Measurements from ENCODE around the gene DHRS3. TPM values are rescaled to one million over a fixed set of nuclear protein-coding genes. Genes with fewer than 3 reads are reported as not detected.
"Not testable (repeated sequence)": the region's sequence is repeated elsewhere in the genome, so short reads cannot be mapped to it uniquely, and the experiment has no call there.

Gene DHRS3
- total RNA-seq, 4 donors from 2014 or later, result 92.4 to 130 (median 107) TPM

DNA sequence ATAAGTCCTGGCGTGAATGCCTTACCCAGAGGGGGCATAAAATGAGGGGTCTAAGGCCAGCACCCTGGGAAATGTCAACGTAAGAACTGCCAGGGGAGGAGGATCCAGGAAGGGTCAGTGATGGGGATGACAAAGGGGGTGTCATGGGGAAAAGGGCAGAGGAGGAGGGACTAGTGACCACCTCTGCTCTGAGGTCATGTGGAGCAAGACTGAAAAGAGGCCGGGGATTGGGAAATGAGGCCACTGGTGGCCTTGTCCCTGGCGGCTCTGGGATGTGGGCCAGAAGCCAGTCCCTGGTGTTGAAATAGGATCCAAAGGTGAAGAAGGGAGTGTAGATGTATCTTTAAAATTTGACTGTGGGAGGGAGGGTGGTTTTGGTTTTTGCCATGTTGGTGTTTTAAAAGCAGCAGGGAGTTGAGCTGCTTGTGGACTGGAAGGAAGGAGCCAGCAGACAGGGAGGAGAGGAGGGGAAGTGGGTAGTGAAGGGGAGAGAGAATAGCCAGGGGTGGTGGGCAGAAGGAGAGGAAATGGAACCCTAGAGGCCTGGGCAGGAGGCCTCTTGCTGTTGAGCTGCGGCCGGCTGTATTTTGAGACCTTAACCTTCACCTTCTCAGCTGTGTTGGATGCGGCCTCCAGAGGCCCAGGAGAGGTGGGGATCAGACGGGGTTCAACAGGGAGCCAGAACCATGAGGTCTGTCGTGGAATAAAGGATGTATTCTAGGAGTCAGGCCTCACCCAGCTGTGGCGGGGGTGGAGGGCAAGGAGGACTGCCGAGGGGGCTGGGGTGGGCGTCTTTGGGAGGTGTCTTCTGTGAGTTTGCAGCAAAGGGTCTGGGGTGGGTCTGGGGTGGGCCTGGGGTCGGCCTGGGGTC is 92.5 kb downstream of the DHRS3 start:
- WGBS, 2 donors, result 82 to 88% methylated on average over 13 of the region's 13 CpGs
- TF ChIP-seq CTCF (IDR thresholded peaks at IDR 0.05), result peak in 1 of 3 donors; percentile 27
- TF ChIP-seq POLR2A (IDR thresholded peaks at IDR 0.05), result no peak
- no peak overlapping the region for H3K4me3 ChIP-seq (ENCODE audit: low read depth, poor library complexity, severe bottlenecking)
- DNase-seq (ENCODE audit: low spot score in 2 of 2), result peak in 1 of 2 donors; percentile 93
- intact Hi-C loops (cut with DNase I; ENCODE audit: low total_unique reads), result no loop called here

DNA sequence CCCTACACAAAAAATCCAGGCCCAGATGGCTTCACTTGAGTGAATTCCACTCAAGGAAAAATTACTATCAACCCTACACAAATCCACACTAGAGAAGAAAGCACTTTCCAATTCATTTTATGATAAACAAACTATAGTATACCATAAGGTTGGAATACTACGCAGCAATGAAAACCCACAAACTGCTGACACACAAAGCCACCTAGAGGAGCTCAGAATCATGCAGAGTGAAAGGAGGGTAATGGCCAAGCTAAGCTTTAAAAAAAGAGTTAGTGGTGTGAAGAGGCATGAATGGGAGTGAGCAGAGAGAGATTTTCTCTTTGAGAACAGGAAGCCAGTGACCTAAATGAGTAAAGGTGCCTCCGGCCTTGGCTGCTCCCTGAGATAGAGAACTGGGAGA is 93.7 kb downstream of the DHRS3 start:
- TF ChIP-seq POLR2A (IDR thresholded peaks at IDR 0.05), result no peak
- no peak for TF ChIP-seq CTCF (IDR thresholded peaks at IDR 0.05)
- no peak for DNase-seq (ENCODE audit: low spot score in 2 of 2)
- H3K4me3 ChIP-seq (ENCODE audit: low read depth, poor library complexity, severe bottlenecking), result no peak overlapping the region
- WGBS, 2 donors, result 96 to 98% methylated on average over 2 of the region's 2 CpGs
- intact Hi-C loops (cut with DNase I; ENCODE audit: low total_unique reads), result no loop called here

- WGBS, 2 donors, result 95 to 97% methylated on average over 9 of the region's 9 CpGs
- intact Hi-C loops (cut with DNase I; ENCODE audit: low total_unique reads); H3K4me3 ChIP-seq (ENCODE audit: low read depth, poor library complexity, severe bottlenecking); DNase-seq (ENCODE audit: low spot score in 2 of 2): not testable (repeated sequence)
Observed at GRCh38 chr1:12522780-12523179, 95.2 kb downstream of the DHRS3 start.

DNA sequence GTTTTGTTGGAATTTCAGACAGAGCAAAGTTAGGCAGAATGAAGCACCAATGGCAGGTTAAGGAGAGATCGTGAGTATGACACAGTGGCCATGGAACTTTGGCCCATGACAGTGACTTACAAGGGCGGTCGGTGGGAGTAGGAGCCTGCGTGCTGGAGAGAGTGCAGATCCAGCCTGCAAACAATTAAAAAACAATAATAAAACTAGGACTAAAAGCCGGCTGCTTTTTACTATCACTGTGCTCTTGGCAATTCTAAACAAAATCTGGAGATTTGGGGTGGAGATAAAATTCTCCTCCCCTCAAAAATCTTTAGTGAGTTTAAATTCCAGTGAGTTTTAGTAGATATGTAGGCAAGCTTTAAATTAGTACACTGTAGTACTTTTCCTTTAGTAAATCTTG is 96.9 kb downstream of the DHRS3 start:
- 41 to 64% methylated on average over 5 of the region's 5 CpGs for WGBS, 2 donors

DNA sequence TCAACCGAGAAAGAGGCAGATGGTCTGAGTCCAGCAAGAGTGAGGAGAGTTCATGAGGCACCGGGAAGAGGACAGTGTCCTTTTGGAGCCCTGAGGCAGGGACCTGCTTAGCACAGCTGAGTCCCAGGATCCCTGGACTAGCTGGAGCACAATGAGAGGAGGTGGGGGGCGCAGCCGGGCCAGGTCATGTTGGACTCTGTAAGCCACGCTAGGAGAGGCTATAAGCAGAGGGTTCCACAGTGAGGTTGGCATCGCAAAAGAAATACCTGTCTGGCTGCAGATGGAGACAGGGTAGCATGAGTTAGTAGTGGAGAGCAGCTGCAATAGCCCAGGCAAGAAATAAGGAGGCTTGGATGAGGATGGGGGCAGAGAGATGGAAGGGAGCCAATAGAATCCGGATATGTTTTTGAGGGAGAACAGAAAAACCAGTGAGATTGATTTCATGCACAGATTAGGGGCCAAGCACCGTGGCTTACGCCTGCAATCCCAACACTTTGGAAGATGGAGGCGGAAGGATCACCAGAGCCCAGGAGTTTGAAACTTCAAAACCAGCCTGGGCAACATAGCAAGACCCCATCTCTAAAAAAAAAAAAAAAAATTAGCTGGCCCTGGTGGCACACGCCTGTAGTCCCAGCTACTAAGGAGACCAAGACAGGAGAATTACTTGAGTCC is 98.2 kb downstream of the DHRS3 start:
- intact Hi-C loops (cut with DNase I; ENCODE audit: low total_unique reads), result no loop called here
- H3K4me3 ChIP-seq (ENCODE audit: low read depth, poor library complexity, severe bottlenecking), result no peak overlapping the region
- TF ChIP-seq POLR2A (IDR thresholded peaks at IDR 0.05) (no peak), CTCF (IDR thresholded peaks at IDR 0.05) (no peak)
- no peak for DNase-seq (ENCODE audit: low spot score in 2 of 2)
- WGBS, 2 donors, result 83 to 86% methylated on average over 11 of the region's 11 CpGs

More for the DNA sequence above, 96.9 kb downstream of the DHRS3 start:
- intact Hi-C loops (cut with DNase I; ENCODE audit: low total_unique reads), result no loop called here
- TF ChIP-seq CTCF (IDR thresholded peaks at IDR 0.05), result no peak
- TF ChIP-seq POLR2A (IDR thresholded peaks at IDR 0.05), result no peak
- DNase-seq (ENCODE audit: low spot score in 2 of 2), result no peak
- H3K4me3 ChIP-seq (ENCODE audit: low read depth, poor library complexity, severe bottlenecking), result no peak overlapping the region

GRCh38 chr1:12518931-12519692 is 98.9 kb downstream of the DHRS3 start:
- TF ChIP-seq POLR2A (IDR thresholded peaks at IDR 0.05) (no peak), CTCF (IDR thresholded peaks at IDR 0.05) (no peak)
- intact Hi-C loops (cut with DNase I; ENCODE audit: low total_unique reads), result no loop called here
- no peak overlapping the region for H3K4me3 ChIP-seq (ENCODE audit: low read depth, poor library complexity, severe bottlenecking)
- 18 to 26% methylated on average over 21 of the region's 21 CpGs for WGBS, 2 donors
- peak; percentile 60 to 95 for DNase-seq (ENCODE audit: low spot score in 2 of 2)
